Naive B cell (primary cell): ENCODE measurements around the gene AVP. TPM values are rescaled to one million over a fixed set of nuclear protein-coding genes. Genes with fewer than 3 reads are reported as not detected.
"Not testable (repeated sequence)": the region's sequence is repeated elsewhere in the genome, so short reads cannot be mapped to it uniquely, and the experiment has no call there.

Experiments used
- ATAC-seq, 2 donors: fragments of 150-1000 bp; cut with Tn5 transposase; 2 replicates each; pipeline ENCODE4 v1.10.0; 2021; ENCODE audit warnings: low read depth in 2 of 2, mild to moderate bottlenecking in 2 of 2, moderate library complexity in 2 of 2
- DNase-seq: peaks from one replicate; pipeline ENCODE4 v3.0.0; 2022
- H3K27ac Mint-ChIP-seq, 6 donors: one replicate each; pipeline ENCODE4 v1.8.0; 2020 to 2022; ENCODE audit warnings: mild to moderate bottlenecking in 6 of 6, mixed read lengths in 6 of 6, moderate library complexity in 5 of 6, inconsistent platforms in 2 of 6
- H3K27me3 Mint-ChIP-seq, 3 donors: one replicate each; pipeline ENCODE4 v1.8.0; 2021 to 2022; ENCODE audit warnings: mixed read lengths in 3 of 3, mild to moderate bottlenecking in 1 of 3
- H3K36me3 Mint-ChIP-seq, 2 donors: one replicate each; pipeline ENCODE4 v1.8.0; 2020 to 2022; ENCODE audit warnings: mixed read lengths in 2 of 2, inconsistent platforms in 1 of 2, mild to moderate bottlenecking in 1 of 2
- H3K4me1 Mint-ChIP-seq, 3 donors: one replicate each; pipeline ENCODE4 v1.8.0; 2020 to 2022; ENCODE audit warnings: mixed read lengths in 3 of 3, inconsistent platforms in 1 of 3, mild to moderate bottlenecking in 1 of 3, moderate library complexity in 1 of 3
- H3K4me3 Mint-ChIP-seq, 8 donors: one replicate each; pipeline ENCODE4 v1.8.0; 2020 to 2022; ENCODE audit warnings: mild to moderate bottlenecking in 8 of 8, mixed read lengths in 8 of 8, moderate library complexity in 8 of 8, inconsistent platforms in 2 of 8
- H3K9me3 Mint-ChIP-seq, 7 donors: one replicate each; pipeline ENCODE4 v1.8.0; 2020 to 2022; ENCODE audit warnings: mixed read lengths in 7 of 7, mild to moderate bottlenecking in 5 of 7, inconsistent platforms in 2 of 7, moderate library complexity in 1 of 7
- polyA plus RNA-seq, 6 donors: library from polyadenylated mRNA; unstranded; fragments of 300-500 nt; fragmentation: Illumina TruSeq; gene quantifications; one replicate each; pipeline ENCODE4 v1.2.3, GENCODE V29; 2021; ENCODE audit warnings: low read depth in 6 of 6

AVP gene, protein sequence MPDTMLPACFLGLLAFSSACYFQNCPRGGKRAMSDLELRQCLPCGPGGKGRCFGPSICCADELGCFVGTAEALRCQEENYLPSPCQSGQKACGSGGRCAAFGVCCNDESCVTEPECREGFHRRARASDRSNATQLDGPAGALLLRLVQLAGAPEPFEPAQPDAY
- polyA plus RNA-seq = not detected

DNA sequence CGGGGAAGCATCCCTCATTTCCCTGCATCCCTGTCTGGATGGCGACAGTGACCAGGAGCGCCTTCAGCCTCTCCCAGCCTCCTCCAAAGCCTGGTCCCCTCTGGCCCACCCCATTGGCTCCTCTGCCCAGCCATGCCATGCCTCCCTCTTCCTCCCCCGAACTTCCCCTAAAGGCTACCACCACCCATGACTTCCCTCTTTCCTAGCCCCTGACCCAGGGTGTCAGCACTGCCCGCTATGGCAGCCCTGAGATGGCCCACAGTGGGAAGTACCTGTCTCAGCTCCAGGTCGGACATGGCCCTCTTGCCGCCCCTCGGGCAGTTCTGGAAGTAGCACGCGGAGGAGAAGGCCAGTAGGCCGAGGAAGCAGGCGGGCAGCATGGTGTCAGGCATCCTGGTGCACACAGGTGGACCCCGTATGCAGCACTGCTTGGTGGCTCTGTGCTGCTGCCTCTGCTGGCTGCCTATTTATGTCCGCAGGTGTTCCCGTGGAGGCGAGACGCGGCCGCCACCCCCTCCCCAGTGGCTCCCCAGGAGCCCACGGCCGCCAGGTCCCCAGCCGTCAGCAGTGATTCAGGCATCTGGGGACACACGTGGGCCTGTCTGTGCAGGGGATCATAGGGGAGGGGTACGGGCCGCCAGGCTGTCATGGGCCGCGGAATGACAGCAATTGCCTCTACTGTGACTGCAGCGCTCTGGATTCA, at the start of gene AVP:
Gene AVP (minus strand): TSS at position 442 of the 703 bp plus-strand sequence. CDS start 50 bp downstream, at position 392.
- no peak for ATAC-seq
- DNase-seq = no peak
- H3K27me3 Mint-ChIP-seq = peaks cover 43 to 71% (median 68%) of the 10 kb centered on the region in 3 donors
- peaks cover 15 to 27% (median 15%) of the 10 kb centered on the region in 3 donors for H3K4me1 Mint-ChIP-seq
- H3K27ac Mint-ChIP-seq = peak within 1 kb of the TSS in 2 of 6 donors; percentile 72 to 97
- H3K4me3 Mint-ChIP-seq = peak within 1 kb of the TSS; percentile 57 to 82 (median 76)
- no peaks in the 10 kb centered on the region for H3K36me3 Mint-ChIP-seq
- H3K9me3 Mint-ChIP-seq = peaks cover 0 to 2% (median 0%) of the 10 kb centered on the region in 7 donors

DNA sequence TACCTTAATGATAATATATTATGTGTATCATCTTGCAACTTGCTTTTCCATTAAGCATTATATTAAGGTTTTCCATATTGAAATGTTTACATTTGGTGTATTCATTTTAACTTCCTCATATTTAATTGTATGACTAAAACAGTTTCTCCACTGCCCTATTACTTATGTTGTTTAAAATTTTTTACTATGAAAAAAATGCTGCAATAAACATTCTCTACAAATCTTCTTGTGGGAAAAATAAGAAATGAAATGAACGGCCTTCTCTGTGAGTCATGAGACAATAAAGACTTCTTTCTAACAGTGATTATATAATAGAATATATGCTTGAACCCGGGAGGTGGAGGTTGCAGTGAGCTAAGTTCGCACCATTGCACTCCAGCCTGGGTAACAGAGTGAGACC, 49.6 kb upstream of the AVP start:
- Mint-ChIP-seq H3K27me3 (no peaks in the 10 kb centered on the region), H3K9me3 (no peaks in the 10 kb centered on the region), H3K4me1 (peaks cover 0 to 17% (median 5%) of the 10 kb centered on the region in 3 donors), H3K4me3 (no peak overlapping the region), H3K36me3 (peaks cover 0 to 3% of the 10 kb centered on the region in 2 donors), H3K27ac (no peak overlapping the region)
- DNase-seq (no peak), ATAC-seq (no peak)

DNA sequence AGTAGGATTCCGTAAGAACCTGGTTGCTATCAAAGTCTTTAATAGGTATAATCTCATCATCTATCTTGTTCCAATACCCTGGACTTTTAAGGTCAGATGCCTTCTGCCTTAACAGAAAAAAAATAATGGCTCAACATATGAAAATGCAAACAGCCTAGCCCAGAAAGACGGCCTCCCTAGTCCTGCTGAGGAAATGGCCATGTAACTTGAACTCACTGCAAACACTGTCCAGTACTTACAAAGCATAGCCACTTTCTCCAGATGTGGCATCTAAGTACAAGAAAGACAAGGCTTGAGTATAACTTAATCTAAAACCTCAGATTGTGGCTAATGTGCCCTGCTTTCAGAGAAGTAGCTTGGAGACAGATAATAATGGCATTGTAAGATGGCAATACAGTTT, 48.6 kb upstream of the AVP start:
- ATAC-seq (no peak), DNase-seq (no peak)
- peaks cover 0 to 10% (median 5%) of the 10 kb centered on the region in 3 donors for H3K4me1 Mint-ChIP-seq
- H3K27ac Mint-ChIP-seq = peak overlapping the region in 1 of 6 donors; percentile 37
- H3K36me3 Mint-ChIP-seq = peaks cover 0 to 7% of the 10 kb centered on the region in 2 donors
- no peaks in the 10 kb centered on the region for H3K27me3 Mint-ChIP-seq
- H3K4me3 Mint-ChIP-seq = no peak overlapping the region
- H3K9me3 Mint-ChIP-seq = no peaks in the 10 kb centered on the region

DNA sequence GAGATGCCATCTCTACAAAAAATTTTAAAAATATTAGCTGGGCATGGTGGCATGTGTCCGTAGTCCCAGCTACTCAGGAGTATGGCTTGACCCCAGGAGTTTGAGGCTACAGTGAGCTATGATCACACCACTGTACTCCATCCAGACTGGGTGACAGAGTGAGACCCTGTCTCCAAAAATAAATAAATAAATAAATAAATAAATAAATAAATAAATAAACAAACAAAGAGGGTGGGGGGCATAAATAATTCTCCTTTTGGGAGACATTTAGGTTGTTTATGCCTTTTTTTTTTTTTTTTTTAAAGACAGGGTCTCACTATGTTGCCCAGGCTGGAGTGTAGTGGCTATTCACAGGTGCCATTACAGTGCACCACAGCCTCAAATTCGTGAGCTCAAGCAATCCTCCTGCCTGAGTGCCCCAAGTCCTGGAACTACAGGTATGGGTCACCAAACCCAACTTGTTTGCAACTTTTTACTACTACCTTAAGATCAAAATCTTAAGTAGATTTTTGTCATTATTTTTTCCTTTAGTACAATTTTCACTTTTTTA, 45.6 kb upstream of the AVP start:
- Mint-ChIP-seq H3K27me3 (no peaks in the 10 kb centered on the region), H3K4me3 (no peak overlapping the region), H3K4me1 (peaks cover 0 to 2% (median 1%) of the 10 kb centered on the region in 3 donors), H3K27ac (no peak overlapping the region), H3K9me3 (peaks cover 0 to 2% (median 0%) of the 10 kb centered on the region in 7 donors), H3K36me3 (peaks cover 0 to 7% of the 10 kb centered on the region in 2 donors)
- ATAC-seq (no peak), DNase-seq (no peak)

DNA sequence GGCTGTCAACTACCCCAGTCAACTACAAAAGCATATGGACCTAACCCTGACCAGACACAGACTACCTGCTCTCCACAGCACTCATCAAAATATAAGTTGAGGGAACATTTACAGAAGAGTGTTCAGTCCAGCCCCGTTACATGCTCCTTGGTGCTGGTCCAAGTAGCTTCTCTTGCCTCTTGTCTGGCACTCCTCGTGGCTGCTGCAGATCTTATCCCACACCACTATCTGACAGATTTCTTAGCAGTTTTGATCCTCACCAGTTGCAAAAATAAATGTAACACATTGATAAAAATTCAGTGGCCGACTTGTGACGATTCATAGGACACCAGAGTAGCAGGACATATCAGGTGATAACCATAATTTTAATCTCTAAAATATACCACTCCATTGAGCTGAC, 44.6 kb upstream of the AVP start:
- no peak for ATAC-seq

DNA sequence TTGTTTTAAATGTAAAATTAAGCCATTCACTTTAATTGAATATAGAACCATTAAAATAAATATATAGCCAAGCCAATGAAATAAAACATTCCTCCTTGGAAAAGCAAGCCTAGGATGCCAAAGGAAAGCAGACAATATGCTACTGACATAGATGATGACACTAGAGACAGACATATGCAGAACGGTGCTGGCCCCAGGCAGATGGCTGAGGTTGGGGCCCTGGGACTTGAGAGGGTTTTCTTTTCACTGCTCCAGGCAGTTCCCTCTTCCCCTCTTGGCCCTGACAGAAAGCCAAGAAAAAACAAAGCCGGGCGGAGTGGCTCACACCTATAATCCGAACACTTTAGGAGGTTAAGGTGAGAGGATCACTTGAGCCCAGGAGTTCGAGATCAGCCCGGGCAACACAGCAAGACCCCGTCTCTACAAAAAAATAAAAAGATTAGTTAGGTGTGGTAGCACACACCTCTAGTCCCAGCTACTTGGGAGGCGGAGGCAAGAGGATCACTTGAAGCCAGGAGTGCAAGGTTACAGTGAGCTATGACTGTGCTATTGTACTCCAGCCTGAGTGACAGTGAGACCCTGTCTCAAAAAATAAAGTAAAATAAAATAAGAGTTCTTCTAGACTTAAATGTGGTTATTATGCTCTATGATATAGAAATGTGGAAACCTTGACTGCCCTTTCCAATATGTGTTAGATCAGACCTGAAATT, 43.9 kb upstream of the AVP start:
- ATAC-seq (no peak), DNase-seq (no peak)
- Mint-ChIP-seq H3K4me3 (no peak overlapping the region), H3K27me3 (no peaks in the 10 kb centered on the region), H3K4me1 (peaks cover 0 to 2% (median 0%) of the 10 kb centered on the region in 3 donors), H3K9me3 (peaks cover 0 to 7% (median 3%) of the 10 kb centered on the region in 7 donors), H3K27ac (peak overlapping the region in 2 of 6 donors; percentile 6 to 16), H3K36me3 (peaks cover 3 to 9% of the 10 kb centered on the region in 2 donors)

More for the DNA sequence above, 44.6 kb upstream of the AVP start:
- peak overlapping the region in 2 of 6 donors; percentile 7 to 58 for H3K27ac Mint-ChIP-seq
- no peaks in the 10 kb centered on the region for H3K4me1 Mint-ChIP-seq
- H3K27me3 Mint-ChIP-seq = no peaks in the 10 kb centered on the region
- no peak overlapping the region for H3K4me3 Mint-ChIP-seq
- peaks cover 0 to 5% (median 0%) of the 10 kb centered on the region in 7 donors for H3K9me3 Mint-ChIP-seq
- no peak for DNase-seq
- H3K36me3 Mint-ChIP-seq = peaks cover 0 to 7% of the 10 kb centered on the region in 2 donors

DNA sequence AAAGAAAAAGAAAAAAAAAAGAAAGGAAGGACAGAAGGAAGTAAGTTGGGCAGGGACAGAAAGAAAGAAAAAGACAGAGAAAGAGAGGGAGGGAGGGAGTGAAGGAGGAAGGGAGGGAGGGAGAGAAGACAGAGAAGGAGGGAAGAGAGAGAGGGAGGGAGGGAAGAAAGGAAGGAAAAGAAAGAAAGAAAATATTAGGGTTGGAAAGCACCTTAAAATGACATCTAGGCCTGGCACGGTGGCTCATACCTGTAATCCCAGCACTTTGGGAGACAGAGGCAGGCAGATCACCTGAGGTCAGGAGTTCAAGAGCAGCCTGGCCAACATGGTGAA, 42.0 kb upstream of the AVP start:
- ATAC-seq (no peak), DNase-seq (no peak)
- Mint-ChIP-seq H3K27me3 (no peaks in the 10 kb centered on the region), H3K27ac (no peak overlapping the region), H3K9me3 (peaks cover 0 to 17% (median 11%) of the 10 kb centered on the region in 7 donors), H3K36me3 (peaks cover 19 to 21% of the 10 kb centered on the region in 2 donors), H3K4me3 (no peak overlapping the region), H3K4me1 (peaks cover 0 to 13% (median under 1%) of the 10 kb centered on the region in 3 donors)

DNA sequence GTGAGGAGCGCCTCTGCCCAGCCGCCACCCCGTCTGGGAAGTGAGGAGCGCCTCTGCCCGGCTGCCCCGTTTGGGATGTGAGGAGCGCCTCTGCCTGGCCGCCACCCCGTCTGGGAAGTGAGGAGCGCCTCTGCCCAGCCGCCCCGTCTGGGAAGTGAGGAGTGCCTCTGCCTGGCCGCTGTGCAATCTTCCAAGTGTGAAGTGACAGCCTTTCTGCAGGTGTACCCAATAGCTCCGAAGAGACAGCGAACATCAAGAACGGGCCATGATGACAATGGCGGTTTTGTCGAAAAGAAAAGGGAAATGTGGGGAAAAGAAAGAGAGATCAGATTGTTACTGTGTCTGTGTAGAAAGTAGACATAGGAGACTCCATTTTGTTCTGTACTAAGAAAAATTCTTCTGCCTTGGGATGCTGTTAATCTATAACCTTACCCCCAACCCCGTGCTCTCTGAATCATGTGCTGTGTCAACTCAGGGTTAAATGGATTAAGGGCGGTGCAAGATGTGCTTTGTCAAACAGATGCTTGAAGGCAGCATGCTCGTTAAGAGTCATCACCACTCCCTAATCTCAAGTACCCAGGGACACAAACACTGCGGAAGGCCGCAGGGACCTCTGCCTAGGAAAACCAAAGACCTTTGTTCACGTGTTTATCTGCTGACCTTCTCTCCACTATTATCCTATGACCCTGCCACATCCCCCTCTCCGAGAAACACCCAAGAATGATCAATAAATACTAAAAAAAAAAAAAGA, 41.4 kb upstream of the AVP start:
- H3K9me3 Mint-ChIP-seq = peaks cover 0 to 19% (median 11%) of the 10 kb centered on the region in 7 donors
- H3K36me3 Mint-ChIP-seq = peaks cover 22 to 25% of the 10 kb centered on the region in 2 donors
- not testable (repeated sequence) for H3K4me3 Mint-ChIP-seq, H3K27me3 Mint-ChIP-seq, DNase-seq, ATAC-seq
- peak overlapping the region in 1 of 6 donors; percentile 33 for H3K27ac Mint-ChIP-seq
- peaks cover 0 to 17% (median 6%) of the 10 kb centered on the region in 3 donors for H3K4me1 Mint-ChIP-seq

DNA sequence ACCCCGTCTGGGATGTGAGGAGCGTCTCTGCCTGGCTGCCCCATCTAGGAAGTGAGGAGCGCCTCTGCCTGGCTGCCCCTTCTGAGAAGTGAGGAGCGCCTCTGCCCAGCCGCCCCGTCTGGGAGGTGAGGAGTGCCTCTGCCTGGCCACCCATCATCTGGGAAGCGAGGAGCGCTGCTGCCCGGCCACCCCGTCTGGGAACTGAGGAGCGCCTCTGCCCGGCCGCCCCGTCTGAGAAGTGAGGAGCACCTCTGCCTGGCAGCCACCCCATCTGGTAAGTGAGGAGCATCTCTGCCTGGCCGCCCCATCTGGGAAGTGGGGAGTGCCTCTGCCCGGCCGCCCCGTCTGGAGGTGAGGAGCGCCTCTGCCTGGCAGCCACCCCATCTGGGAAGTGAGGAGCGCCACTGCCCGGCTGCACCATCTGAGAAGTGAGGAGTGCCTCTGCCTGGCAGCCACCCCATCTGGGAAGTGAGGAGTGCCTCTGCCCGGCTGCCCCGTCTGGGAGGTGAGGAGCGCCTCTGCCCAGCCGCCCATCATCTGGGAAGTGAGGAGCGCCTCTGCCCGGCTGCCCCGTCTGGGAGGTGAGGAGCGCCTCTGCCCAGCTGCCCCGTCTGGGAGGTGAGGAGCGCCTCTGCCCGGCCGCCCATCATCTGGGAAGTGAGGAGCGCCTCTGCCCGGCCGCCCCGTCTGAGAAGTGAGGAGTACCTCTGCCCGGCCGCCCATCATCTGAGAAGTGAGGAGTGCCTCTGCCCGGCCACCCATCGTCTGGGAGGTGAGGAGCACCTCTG, 40.4 kb upstream of the AVP start:
- H3K4me3 Mint-ChIP-seq = not testable (repeated sequence)

DNA sequence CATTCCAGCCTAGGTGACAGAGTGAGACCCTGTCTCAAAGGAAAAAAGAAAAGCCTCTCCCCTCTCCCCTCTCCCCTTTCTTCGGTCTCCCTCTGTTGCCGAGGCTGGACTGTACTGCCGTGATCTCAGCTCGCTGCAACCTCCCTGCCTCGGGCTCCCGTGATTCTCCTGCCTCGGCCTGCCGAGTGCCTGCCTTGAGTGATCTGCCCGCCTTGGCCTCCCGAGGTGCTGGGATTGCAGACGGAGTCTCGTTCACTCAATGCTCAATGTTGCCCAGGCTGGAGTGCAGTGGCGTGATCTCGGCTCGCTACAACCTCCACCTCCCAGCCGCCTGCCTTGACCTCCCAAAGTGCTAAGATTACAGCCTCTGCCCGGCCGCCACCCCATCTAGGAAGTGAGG, 39.6 kb upstream of the AVP start:
- Mint-ChIP-seq H3K27ac (peak overlapping the region in 1 of 6 donors; percentile 42), H3K9me3 (peaks cover 0 to 20% (median 11%) of the 10 kb centered on the region in 7 donors), H3K36me3 (peaks cover 22 to 29% of the 10 kb centered on the region in 2 donors), H3K4me1 (peaks cover 0 to 21% (median 9%) of the 10 kb centered on the region in 3 donors)
- H3K4me3 Mint-ChIP-seq, DNase-seq, ATAC-seq, H3K27me3 Mint-ChIP-seq: not testable (repeated sequence)

More for the DNA sequence above, 40.4 kb upstream of the AVP start:
- H3K27me3 Mint-ChIP-seq, DNase-seq, H3K27ac Mint-ChIP-seq, ATAC-seq: not testable (repeated sequence)
- Mint-ChIP-seq H3K9me3 (peaks cover 0 to 20% (median 11%) of the 10 kb centered on the region in 7 donors), H3K36me3 (peaks cover 25 to 29% of the 10 kb centered on the region in 2 donors), H3K4me1 (peaks cover 0 to 21% (median 9%) of the 10 kb centered on the region in 3 donors)

DNA sequence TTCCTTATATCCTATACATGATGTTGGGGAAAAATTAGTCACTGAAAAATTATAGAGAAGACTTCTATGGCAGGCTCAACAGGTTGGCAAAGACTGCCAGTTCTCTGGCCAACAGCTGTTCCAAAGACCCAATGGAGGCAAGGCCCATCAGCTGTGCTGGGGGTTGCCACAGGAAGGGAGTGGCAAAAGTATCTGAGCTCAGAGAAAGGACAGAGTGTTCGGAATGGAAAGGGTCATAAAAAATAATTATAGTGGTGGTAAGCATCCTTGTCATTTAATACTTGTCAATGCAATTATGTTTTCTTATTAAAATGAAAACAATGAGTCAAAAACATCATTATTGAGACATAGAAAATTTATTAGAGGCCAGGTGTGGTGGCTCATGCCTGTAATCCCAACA, 39.0 kb upstream of the AVP start:
- Mint-ChIP-seq H3K4me1 (peaks cover 0 to 21% (median 9%) of the 10 kb centered on the region in 3 donors), H3K27me3 (no peaks in the 10 kb centered on the region), H3K27ac (peak overlapping the region in 3 of 6 donors; percentile 29 to 83 (median 83)), H3K4me3 (no peak overlapping the region), H3K9me3 (peaks cover 0 to 20% (median 11%) of the 10 kb centered on the region in 7 donors), H3K36me3 (peaks cover 19 to 29% of the 10 kb centered on the region in 2 donors)
- DNase-seq (no peak), ATAC-seq (no peak)
